Measurements from ENCODE around the gene RPS19.
A peak's percentile ranks its signal among the peaks of the same experiment; 100 is the strongest.
"Not testable (repeated sequence)": the region's sequence is repeated elsewhere in the genome, so short reads cannot be mapped to it uniquely, and the experiment has no call there.

RPS19 gene

DNA sequence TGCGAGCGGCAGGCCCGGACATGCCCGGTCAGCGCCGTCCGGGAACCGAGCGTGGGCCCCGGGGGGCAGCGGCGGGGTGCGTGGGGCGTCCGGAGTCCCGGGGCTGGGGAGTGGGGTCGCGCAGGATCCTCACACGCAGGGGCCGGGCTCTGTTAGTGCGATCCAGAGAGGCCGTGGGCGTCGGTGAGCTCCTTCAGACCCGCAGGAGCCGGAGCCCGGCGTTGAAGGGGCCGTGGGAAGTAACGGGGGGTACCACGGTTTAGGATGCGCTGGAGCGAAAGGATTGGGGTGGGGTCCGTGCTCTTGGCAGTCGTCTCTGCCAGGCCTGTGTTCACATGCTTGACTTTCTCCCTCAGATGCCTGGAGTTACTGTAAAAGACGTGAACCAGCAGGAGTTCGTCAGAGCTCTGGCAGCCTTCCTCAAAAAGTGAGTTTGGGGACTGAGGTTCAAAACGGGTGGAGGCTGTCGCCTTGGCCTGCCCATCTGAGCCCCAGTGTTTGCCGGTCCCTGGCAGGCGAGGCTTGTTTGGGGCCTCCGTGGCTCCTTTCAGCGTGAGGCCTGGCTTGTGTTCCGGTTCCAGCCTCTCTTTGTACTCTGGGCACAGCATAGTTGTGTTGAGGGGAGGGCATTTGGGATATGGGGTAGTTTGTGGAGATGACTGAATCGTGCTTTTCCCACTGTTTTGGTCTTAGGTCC, 512 bp downstream of the RPS19 start:
- DNase-seq, result no peak

DNA sequence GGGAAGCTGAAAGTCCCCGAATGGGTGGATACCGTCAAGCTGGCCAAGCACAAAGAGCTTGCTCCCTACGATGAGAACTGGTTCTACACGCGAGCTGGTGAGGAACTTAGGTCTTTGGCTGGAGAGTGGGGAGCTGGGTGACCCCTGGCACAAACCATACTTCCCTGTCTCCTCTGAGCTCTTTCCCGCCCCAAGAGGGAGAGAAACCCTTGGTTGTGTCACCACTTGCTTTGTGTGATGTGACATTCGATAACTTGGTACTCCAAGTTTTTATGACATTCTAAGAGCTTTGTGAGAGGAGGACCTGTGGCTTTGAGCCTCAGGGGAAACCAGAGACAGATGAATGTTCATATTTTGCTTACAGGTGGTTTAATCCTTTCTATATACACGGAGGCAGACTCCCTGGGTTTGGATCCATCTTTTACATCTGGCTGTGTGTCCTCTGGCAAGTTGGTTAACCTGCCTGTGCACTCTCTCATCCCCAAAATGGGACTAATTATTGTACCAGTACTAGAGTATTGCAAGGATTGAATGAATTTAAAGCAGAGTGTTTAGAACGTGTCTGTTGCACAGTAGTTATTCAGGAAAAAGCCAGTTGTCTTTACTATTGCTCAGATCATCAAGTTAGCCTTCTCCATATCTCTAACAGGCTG, 1.2 kb downstream of the RPS19 start:
- DNase-seq, result no peak

DNA sequence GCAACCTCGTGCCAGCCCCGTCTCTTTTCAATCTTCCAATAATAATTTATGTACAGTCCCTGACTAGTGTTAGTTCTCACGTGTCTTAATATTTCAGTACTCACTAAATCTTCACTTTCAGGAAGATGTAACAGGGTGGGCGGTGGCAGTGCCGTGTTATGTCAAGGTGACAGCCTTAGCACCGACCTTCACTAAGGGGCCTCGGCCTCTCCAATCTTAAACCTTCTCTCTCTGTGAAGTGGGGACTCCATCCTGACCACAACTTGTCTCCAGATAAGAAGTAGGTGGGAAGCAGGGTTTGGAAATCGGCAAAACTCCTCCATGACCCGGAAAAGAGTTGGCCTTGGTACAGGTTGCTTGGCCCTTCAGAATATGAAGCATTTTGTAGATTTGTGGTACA, 1.8 kb downstream of the RPS19 start:
- no peak for DNase-seq

DNA sequence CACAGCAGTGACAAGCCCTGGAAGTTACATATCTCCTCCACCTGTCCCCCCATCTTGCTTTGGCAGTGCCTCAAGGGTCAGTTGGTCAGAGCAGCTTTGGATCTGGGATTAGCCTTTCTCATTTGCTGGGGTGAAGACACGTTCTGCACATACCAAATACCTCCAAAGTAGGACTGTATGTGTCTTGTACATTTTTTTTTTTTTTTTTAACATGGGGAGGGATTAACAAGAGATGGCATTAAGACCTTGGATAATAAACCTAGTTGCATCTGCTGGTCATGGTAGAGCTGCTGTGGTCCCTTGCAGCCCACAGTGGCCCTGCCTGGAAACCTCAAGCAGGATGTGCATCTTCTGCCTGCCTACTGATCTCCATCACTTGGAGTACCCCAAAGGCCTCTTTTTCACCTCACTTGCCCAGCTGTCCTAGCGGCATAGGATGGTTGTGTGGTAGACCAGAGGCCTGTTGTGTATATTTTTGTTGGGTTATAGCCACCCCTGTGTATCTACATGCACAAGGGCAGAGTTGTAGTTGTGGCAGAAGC, 2.5 kb downstream of the RPS19 start:
- DNase-seq, result no peak

DNA sequence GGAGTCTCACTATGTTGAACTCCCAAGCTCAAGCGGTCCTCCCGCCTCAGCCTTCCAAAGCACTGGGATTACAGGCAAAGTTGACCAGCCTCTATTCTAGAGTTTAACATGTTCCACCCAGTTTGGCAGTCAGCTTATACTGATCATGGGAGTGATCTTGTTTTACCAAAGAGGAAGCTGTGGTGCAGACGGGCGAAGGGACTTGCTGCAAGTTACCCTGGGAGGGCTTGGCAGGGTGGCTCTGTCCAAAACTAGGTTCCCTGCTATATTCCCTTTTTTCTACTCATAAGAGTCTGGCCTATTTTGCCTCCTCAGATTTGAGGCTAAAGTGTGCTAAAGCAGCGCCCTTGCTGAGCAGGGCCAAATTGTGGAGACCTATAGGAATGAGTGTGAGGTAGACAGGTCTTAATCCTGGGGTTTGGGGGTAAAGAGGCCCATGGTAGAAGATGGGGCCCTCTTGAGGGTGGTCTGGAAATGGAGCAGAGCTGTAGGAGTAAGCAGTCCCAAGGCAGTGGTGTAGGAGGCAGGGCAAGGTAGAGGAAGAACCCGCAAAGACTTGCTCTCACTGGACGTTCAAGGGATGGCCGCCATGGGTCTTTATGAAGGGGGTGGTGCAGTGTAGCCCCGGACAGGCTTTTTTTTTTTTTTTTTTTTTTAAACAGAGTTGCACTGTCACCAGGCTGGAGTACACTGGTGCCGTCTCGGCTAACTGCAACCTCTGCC, 3.3 kb downstream of the RPS19 start:
- DNase-seq, result no peak

DNA sequence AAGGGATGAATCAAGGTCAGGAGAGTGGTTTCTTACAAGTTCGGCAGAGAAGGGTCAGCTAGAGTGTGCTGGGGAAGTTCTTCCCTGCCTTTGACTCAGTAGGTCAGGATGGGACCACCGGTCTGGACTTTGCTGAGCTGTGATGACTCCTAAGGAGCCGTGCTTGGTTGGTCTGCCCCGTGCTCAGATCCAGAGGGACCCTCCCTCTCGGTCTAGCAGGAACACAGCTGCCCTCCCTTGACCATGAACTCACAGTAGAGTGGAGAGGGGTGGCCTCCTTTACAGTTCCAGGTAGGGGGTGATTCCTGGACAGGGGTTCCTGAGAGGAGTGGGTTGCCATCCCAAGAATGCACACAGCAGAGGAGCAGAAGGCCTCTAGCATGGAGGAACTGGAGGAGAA, 4.3 kb downstream of the RPS19 start:
- no peak for DNase-seq

DNA sequence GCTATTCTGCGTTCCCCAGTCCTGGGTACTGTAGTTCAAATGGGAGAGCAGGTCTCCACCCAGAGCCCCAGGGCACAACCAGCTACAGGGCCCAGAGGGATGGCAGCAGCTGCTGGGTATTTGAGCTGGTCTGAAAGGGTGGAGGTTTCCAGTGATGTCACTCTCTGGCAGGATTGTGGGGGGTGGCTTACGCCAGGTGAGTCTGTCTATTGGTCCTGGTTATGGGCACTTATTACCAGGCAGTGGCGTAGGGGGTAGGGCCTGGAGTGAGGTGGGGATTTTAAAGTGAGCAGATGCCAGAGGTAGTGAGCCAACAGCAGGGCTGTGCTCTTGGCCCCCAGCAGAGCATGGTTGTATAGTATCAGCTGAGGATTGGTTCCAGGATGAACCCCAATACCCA, 6.2 kb downstream of the RPS19 start:
- DNase-seq, result no peak

DNA sequence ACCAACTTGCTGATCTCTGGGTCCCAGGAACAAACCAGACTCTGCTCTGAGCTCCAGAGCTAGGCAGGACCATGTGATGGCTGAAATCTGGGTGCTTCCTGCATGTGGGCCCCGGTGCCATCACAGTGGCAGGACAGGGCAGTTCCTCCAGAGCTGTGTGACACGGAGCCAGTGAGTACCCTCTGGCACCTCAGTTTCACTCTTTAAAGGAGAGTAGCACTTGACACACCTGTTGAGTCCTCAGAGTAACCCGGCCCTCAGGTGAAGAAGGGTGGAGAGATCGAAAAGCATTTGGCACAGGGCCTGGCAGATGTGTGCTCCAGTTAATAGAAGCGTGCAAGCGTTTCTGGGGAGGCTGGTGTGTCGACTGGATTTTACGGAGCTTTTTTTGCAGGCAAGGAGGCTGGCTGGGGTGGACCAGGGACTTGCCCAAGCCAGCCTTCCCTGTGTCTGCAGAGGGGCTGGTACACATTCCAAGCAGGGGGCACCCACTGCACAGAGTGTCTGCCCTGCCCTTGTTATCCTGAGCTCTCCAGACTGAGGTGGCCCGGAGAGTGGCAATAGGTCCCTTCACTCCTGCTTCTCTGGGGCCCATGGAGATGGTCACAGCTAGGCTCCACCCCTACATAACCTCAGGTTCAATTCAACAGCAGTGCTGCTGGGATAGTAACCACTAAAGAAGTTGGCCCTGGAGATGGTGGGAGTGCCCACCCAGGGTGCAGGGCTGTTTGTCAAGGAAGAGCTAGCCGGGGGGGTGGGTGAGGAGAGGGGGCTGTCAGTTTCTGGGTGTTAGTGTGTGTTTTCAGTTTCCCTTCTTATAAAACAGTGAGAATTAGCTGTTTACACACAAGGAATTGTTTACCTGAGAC, 8.3 kb downstream of the RPS19 start:
- DNase-seq, result no peak

DNA sequence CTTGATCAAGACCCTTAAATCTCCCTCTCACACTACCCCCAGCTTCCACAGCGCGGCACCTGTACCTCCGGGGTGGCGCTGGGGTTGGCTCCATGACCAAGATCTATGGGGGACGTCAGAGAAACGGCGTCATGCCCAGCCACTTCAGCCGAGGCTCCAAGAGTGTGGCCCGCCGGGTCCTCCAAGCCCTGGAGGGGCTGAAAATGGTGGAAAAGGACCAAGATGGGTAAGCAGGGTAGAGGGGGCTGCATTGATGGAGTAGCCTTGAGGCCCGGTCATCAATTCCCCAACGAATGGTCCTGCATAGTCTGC, 8.9 kb downstream of the RPS19 start:
- no peak for DNase-seq

DNA sequence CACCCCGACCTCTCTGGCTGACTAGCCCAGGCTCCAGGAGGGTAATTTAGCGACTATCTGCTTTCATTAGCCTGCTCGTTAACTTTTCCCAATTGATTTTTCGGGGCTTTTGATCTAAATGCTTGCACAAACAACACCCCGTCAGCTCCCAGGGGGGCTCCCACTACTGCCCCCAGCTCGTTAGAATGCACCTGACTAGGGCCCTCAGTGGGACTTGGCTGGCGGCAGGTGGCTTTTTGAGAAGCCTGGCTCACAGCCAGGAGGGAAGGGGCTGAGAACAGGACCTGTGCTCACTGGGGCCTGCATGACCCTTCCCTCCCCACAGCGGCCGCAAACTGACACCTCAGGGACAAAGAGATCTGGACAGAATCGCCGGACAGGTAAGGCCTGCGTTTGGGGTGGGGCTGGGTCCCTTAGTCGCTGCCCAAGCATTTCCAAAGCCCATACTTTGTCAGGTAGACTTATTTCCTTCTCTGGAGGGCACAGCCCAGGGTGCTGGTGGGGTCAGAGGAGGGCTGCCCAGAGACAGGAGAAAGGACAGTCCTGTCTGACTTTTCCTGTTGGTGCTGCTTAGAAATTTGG, 9.4 kb downstream of the RPS19 start:
- DNase-seq, result no peak

DNA sequence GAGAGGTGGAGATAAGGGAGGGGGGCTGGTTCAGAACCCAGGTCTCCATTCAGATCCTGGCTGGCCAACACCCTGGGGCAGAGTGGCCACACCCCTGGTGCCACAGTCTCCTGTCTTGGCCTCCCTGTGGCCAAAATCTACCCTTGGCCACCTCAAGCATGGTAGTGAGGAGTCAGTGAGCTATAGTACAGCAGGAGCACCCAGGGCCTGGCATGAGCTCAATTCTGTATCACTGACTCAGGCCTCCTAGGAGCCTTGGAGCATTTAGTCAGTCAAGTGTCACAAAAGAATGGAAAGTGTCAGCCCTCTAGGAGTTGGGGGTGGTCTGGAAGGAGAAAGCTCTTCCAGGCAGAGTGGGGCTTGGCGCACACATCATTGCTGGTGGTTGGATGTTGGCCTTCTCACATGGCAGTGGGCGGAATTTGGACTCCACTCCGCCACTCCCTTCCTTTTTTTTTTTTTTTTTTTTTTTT, 10.4 kb downstream of the RPS19 start:
- DNase-seq, result no peak

DNA sequence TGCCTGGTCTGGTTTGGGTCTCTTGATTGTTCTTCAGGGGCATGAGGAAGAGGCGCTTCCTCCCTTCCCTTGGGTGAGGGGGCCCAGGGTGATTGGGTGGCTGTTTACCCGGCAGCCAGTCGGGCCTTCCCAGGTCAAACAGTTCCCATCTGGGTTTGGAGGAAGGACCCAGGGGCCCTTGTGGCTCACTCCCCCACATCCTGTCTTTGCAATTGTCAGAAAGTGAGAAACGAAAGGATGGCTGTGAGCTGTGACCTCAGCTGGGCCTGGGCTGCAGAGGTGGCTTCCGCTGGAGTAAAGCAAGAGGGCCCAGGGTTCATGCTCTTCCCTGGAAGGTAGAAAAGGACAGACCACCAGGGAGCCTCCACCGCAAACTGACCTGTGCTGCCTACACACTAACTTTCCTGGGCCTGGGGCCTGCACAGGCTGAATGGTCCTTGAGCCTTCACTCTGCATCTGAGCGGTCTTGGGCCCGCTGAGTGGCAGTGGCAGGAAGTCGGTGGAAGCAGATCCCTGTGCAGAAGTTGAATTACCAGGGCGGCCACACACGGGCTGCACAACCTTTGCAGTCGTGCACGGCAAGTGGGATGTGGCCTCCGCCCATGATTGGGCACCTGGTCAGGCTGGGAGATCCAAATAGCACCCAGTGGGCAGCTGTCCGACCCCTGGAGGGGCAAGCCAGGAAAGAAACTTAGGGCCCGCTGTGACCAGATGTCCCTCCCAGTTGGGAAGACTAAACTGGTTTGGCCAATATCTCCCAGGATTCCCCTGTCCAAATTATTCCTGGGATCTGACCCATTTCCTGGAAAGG, 11.7 kb downstream of the RPS19 start:
- peak; percentile 84 for DNase-seq

DNA sequence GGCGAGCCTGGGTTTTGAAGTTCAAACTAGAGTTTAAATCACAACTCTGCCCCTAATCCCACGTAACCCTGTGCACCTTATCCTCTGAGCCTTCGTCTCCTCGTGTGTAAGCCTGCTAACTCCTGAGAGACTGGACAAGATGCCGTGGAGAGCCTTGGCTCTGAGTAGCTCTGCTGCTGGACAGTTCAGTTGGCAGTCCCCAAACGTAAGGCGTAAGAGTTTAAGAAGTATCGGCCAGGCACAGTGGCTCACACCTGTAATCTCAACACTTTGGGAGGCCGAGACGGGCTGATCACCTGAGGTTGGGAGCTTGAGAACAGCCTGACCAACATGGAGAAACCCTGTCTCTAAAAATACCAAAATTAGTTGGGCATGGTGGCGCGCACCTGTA, 12.3 kb downstream of the RPS19 start:
- DNase-seq, result no peak

DNA sequence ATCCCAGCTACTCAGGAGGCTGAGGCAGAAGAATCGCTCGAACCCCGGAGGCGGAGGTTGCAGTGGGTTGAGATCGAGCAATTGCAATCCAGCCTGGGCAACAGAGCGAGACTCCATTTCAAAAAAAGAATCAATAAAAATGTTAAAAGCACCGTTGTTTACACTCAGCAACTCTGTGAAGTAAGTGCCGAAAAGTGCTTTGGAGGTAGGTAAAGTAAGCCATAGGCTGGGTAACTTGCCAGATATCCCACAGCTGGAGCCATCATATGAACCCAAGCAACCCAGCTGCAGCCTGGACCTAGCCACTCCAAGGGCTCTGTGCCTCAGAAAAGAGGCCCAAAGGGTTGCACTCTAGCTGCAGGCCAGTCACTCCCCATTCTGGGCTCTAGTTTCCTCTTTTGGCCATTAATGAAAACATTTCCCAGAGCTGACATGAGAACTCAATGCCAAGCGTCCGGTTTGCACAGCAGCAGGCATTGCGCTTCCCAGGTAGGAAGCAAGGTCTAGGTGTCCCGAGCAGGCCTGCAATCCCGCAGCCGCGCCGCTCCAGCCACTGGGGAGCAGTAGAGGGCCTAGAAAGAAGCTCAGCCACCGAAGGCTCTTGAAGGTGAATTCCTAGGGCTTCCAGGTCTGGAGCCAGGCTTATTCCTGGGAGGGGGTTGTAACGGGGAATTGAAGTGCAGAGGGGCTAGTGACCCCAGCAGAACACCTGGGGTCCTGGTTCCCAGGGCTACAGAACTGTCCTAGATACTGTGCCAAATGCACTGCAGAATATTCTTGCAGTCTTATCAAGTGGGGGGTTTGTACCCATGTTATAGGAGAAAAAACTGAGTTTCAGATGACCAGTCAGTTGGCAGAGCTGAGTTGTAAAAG, 13.0 kb downstream of the RPS19 start:
- peak; percentile 88 for DNase-seq

DNA sequence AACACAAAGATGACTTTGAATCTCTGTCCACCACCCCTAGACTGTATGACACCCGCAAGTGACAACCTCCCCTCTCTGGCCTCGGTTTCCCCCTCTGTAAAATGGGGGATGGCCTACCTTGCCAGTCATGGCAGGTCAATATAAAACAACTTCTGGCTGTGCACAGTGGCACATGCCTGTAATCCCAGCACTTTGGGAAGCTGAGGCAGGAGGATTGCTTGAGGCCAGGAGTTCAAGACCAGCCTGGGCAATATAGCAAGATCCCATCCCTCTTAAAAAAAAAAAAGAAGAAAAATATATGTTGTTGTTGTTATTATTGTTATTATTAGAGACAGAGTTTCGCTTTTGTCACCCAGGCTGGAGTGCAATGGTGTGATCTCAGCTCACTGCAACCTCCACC, 15.9 kb downstream of the RPS19 start:
- not testable (repeated sequence) for DNase-seq

DNA sequence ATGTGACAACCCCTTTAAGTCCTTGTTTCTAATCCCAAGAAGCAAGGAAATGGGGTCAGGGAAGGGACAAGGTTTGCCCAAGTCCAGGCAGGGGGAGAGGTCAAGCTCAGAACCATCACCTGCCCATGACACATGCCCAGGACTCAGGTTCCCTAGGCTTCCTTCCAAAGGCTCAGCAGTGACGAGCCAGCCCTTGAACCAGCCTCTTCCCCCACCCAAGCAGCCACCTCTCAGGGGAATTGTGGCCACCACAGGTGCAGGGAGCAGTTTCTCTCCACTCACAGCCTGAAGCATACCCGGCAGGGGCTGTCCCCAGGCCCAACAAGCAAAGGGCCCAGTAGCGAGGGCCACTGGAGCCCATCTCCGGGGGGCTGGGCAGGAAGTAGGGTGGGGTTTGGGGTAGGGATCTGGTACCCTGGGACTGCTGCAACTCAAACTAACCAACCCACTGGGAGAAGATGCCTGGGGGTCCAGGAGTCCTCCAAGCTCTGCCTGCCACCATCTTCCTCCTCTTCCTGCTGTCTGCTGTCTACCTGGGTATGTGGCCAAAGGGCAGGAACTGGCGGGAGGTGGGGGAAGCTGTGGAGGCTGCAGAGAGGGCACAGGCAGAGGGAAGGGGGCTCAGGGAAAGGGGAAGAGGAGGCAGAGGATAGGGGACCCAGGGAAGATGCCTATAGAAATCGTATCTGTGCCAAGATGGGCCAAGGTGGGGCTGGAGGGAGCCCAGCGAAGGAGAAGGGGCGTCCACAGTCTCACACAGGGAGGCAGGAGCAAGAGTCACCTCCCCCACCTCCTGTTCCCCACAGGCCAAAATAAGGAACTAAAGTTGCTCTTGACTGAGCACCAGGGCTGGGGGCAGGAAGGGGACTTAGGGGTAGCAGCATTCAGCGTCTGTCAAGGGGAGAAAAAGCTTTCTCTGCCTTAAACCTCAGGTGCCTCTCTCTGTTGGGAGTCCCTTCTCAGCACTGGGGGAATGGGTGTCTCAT, 17.1 kb downstream of the RPS19 start, which contains the start of gene CD79A:
Gene CD79A (plus strand): TSS at position 433 of the 986 bp plus-strand sequence. CDS start 26 bp downstream, at position 459.
- no peak for DNase-seq

DNA sequence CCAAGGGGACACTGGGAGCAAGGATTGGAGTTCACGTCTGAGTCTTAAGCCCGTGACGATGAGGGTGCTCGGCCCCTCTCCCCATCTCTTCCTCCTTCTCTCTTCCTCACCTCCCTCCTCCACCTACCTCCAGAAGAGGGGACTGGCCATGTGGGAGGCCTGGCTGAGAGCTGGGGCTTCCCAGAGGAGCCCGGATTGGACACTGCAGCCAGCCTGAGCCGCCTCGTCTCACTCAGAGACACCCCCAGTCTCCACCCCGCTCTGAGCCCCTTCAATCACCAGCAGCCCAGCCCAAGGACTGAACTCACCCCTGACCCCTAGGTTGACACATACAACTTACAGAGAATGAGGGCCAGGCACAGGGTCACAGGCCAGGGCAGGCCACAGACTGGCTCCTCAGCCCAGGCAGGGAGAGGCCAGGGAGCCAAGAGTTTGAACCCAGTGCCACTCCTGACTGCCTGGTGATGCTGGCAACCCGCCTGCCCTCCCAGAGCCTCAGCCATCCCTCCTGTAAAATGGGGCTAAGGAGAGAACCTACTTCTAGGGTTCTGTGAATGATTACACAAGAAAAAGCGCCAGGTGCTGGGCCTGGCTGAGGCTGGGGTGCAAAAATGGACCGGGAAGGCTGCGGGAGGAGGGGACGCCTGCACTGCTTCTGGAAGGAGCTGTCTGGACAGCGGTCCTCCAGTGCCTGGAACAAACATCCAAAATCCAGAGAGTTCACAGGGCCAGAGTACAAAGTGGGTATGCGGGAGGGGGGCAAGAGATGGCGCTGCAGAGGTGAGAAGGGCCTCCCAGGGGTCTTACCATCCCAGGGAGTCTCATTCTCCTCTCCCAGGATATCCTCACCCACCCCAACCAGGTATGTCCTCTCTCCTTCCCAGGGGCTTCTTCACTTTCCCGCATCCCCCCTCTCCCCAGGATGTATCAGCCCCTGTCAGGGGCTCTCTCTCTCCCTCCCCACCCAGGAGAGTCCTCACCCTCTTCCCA, 18.2 kb downstream of the RPS19 start:
- DNase-seq, result no peak

DNA sequence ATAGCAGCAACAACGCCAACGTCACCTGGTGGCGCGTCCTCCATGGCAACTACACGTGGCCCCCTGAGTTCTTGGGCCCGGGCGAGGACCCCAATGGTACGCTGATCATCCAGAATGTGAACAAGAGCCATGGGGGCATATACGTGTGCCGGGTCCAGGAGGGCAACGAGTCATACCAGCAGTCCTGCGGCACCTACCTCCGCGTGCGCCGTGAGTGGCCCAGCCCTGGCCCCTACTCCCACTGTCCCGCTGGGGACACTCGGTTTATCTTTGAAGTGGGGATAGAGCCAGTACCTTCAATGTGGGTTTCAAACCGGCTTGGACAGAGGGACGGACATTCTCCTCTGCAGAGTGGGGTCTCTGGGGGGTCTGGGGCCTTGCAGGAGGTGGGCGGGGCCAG, 19.0 kb downstream of the RPS19 start:
- DNase-seq, result no peak

Measured in activated effector memory CD4-positive, alpha-beta T cell treated with anti-CD3 and anti-CD28 coated beads, Interleukin-2, amount 50 U/mL, for 16 hours (primary cell).